Activated B cell treated with CpG ODN at 0.5 μM for 24 hours (primary cell): ENCODE results near the gene FBXW7. TPM values are rescaled to one million over a fixed set of nuclear protein-coding genes. Genes with fewer than 3 reads are reported as not detected.

Experiments used
- ATAC-seq: fragments of 200-7000 bp; cut with Tn5 transposase; one replicate; pipeline ENCODE4 v1.10.0; 2021; ENCODE audit warnings: low read depth, mild to moderate bottlenecking, moderate library complexity
- CTCF ChIA-PET: fragments of 350-600 bp; sonication (Branson Sonifier 250); formaldehyde crosslinking; loops from one replicate; lab custom pipeline; 2021; ENCODE audit warnings: antibody characterized with exemption; lab: Charles Lee
- POLR2A ChIA-PET: fragments of 350-600 bp; sonication (Branson Sonifier 250); formaldehyde crosslinking; loops from one replicate; lab custom pipeline; 2021; ENCODE audit warnings: antibody characterized with exemption; lab: Charles Lee
- DNase-seq: peaks from one replicate; pipeline ENCODE4 v3.0.0; 2022
- H3K27ac Mint-ChIP-seq: one replicate; pipeline ENCODE4 v1.8.0; 2020; ENCODE audit warnings: mixed read lengths
- H3K27me3 Mint-ChIP-seq: one replicate; pipeline ENCODE4 v1.8.0; 2021; ENCODE audit warnings: mixed read lengths
- H3K36me3 Mint-ChIP-seq: one replicate; pipeline ENCODE4 v1.8.0; 2021; ENCODE audit warnings: low read depth, mixed read lengths
- H3K4me1 Mint-ChIP-seq: one replicate; pipeline ENCODE4 v1.8.0; 2021; ENCODE audit warnings: mixed read lengths
- H3K4me3 Mint-ChIP-seq: one replicate; pipeline ENCODE4 v1.8.0; 2020; ENCODE audit warnings: mild to moderate bottlenecking, mixed read lengths
- H3K9me3 Mint-ChIP-seq: one replicate; pipeline ENCODE4 v1.8.0; 2020; ENCODE audit warnings: mixed read lengths
- CTCF ChIP-seq: fragments of 200-600 bp; IDR thresholded peaks from one replicate; pipeline ENCODE4 v1.8.0; 2022; ENCODE audit warnings: antibody characterized with exemption, mild to moderate bottlenecking
- intact Hi-C: fragments of 100-400 bp; cut with micrococcal nuclease; formaldehyde crosslinking; loops from one replicate; pipeline ENCODE4 v1.15.1; 2024
- total RNA-seq: library from RNA; stranded (reverse); gene quantifications from 2 replicates; pipeline ENCODE4 v1.2.3, GENCODE V29; 2022

Gene FBXW7
- total RNA-seq, 1 donor from 2014 or later, result 96.5 TPM

- DNase-seq (no peak), ATAC-seq (no peak)
- intact Hi-C loops, result no loop called here
- Mint-ChIP-seq H3K4me3 (no peak overlapping the region), H3K27ac (no peak overlapping the region), H3K36me3 (no peaks in the 10 kb centered on the region), H3K9me3 (no peaks in the 10 kb centered on the region), H3K27me3 (no peaks in the 10 kb centered on the region), H3K4me1 (peaks cover 2% of the 10 kb centered on the region)
- CTCF ChIA-PET, result no interaction called here
- no peak for TF ChIP-seq CTCF
- POLR2A ChIA-PET, result no interaction called here
Observed at GRCh38 chr4:152310257-152310656, 225.6 kb downstream of the FBXW7 start.

- Mint-ChIP-seq H3K27ac (no peak overlapping the region), H3K27me3 (no peaks in the 10 kb centered on the region), H3K9me3 (no peaks in the 10 kb centered on the region), H3K36me3 (no peaks in the 10 kb centered on the region), H3K4me3 (no peak overlapping the region), H3K4me1 (peaks cover 2% of the 10 kb centered on the region)
- CTCF ChIA-PET, result no interaction called here
- TF ChIP-seq CTCF, result no peak
- DNase-seq (no peak), ATAC-seq (no peak)
- POLR2A ChIA-PET, result no interaction called here
- intact Hi-C loops, result no loop called here
Observed at GRCh38 chr4:152309418-152309817, 226.5 kb downstream of the FBXW7 start.

GRCh38 chr4:152308951-152309350 is 226.9 kb downstream of the FBXW7 start:
- Mint-ChIP-seq H3K27ac (no peak overlapping the region), H3K36me3 (no peaks in the 10 kb centered on the region), H3K4me1 (peaks cover 2% of the 10 kb centered on the region), H3K27me3 (no peaks in the 10 kb centered on the region), H3K4me3 (no peak overlapping the region), H3K9me3 (no peaks in the 10 kb centered on the region)
- ChIA-PET POLR2A (no interaction called here), CTCF (no interaction called here)
- DNase-seq (no peak), ATAC-seq (no peak)
- no peak for TF ChIP-seq CTCF
- intact Hi-C loops, result no loop called here

- intact Hi-C loops, result no loop called here
- Mint-ChIP-seq H3K27ac (no peak overlapping the region), H3K4me1 (peaks cover 2% of the 10 kb centered on the region), H3K27me3 (no peaks in the 10 kb centered on the region), H3K36me3 (no peaks in the 10 kb centered on the region), H3K9me3 (no peaks in the 10 kb centered on the region), H3K4me3 (no peak overlapping the region)
- ChIA-PET POLR2A (no interaction called here), CTCF (no interaction called here)
- ATAC-seq, result no peak
- TF ChIP-seq CTCF, result no peak
- DNase-seq, result no peak
Observed at GRCh38 chr4:152307669-152308068, 228.2 kb downstream of the FBXW7 start.

- no peak for TF ChIP-seq CTCF
- Mint-ChIP-seq H3K4me1 (peaks cover 2% of the 10 kb centered on the region), H3K27ac (no peak overlapping the region), H3K36me3 (no peaks in the 10 kb centered on the region), H3K27me3 (no peaks in the 10 kb centered on the region), H3K4me3 (no peak overlapping the region), H3K9me3 (no peaks in the 10 kb centered on the region)
- ChIA-PET POLR2A (interaction anchor here (0.5 kb wide), 1 partner anchor 16 kb away, joined by 4 read pairs; no protein-coding TSS in a partner anchor), CTCF (no interaction called here)
- intact Hi-C loops, result no loop called here
- ATAC-seq, result no peak
- no peak for DNase-seq
Observed at GRCh38 chr4:152306541-152306940, 229.4 kb downstream of the FBXW7 start.
